GM06990 (cell line): Measurements from ENCODE around the gene BCL6.

Source experiments
- DNase-seq: peaks from one replicate; pipeline ENCODE4 v3.0.0-alpha.2; 2011; ENCODE audit not compliant: insufficient read length; ENCODE audit errors: extremely low read depth
- H3K27me3 ChIP-seq: replicated peaks from 2 replicates; pipeline ENCODE4 v1.6.0; 2011; ENCODE audit warnings: low read length; ENCODE audit not compliant: control insufficient read depth, insufficient read depth
- H3K36me3 ChIP-seq: 2 replicates; pipeline ENCODE4 v1.5.1; 2011; ENCODE audit warnings: low read length; ENCODE audit not compliant: control insufficient read depth, insufficient read depth
- H3K4me3 ChIP-seq: replicated peaks from 2 replicates; pipeline ENCODE4 v1.5.1; 2011; ENCODE audit warnings: low read depth, mild to moderate bottlenecking, control low read depth, low read length
- TF ChIP-seq, protein P1 (sequence below): IDR thresholded peaks from 2 replicates; pipeline ENCODE4 v1.5.1; 2011; ENCODE audit warnings: low read length, control low read depth, mild to moderate bottlenecking, inconsistent platforms; ENCODE audit not compliant: insufficient read depth, poor library complexity, severe bottlenecking

Gene BCL6

DNA sequence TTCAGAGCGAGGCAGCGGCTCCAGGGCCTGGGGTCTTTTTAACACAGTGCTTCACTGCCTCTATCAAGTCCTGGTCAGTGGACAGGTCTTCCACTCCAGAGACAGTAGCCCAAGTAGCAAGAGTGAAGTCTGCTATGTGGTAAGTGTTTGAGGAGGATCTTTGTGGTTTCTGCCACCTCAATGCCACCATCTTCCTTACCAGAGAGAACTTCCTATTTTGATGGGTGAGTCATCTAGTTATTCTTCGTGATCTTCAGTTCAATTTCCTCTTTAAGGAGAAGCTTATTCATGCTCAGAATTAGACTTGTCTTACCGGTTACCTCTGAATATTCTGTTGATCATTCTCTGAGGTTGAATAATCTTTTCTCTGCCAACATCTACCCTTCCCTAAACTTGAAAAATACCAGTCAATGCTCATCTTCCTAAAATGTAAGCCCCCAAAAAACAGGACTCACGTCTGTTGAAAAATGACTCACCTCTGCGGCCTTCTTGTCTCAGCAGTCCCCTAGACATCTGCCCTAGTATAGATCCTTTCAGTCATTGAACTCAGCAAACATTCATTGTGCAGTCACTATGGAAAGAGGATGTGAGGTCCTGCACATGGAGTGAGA, 32.2 kb upstream of the BCL6 start:
- TF ChIP-seq, protein P1, sequence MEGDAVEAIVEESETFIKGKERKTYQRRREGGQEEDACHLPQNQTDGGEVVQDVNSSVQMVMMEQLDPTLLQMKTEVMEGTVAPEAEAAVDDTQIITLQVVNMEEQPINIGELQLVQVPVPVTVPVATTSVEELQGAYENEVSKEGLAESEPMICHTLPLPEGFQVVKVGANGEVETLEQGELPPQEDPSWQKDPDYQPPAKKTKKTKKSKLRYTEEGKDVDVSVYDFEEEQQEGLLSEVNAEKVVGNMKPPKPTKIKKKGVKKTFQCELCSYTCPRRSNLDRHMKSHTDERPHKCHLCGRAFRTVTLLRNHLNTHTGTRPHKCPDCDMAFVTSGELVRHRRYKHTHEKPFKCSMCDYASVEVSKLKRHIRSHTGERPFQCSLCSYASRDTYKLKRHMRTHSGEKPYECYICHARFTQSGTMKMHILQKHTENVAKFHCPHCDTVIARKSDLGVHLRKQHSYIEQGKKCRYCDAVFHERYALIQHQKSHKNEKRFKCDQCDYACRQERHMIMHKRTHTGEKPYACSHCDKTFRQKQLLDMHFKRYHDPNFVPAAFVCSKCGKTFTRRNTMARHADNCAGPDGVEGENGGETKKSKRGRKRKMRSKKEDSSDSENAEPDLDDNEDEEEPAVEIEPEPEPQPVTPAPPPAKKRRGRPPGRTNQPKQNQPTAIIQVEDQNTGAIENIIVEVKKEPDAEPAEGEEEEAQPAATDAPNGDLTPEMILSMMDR, result no peak
- no peaks in the 10 kb centered on the region for H3K36me3 ChIP-seq
- H3K27me3 ChIP-seq, result no peaks in the 10 kb centered on the region
- H3K4me3 ChIP-seq, result no peak overlapping the region
- DNase-seq, result peak; percentile 61

- no peaks in the 10 kb centered on the region for H3K36me3 ChIP-seq
- TF ChIP-seq, protein P1, result no peak
Measured at GRCh38 chr3:187775549-187775948, 30.3 kb upstream of the BCL6 start.

DNA sequence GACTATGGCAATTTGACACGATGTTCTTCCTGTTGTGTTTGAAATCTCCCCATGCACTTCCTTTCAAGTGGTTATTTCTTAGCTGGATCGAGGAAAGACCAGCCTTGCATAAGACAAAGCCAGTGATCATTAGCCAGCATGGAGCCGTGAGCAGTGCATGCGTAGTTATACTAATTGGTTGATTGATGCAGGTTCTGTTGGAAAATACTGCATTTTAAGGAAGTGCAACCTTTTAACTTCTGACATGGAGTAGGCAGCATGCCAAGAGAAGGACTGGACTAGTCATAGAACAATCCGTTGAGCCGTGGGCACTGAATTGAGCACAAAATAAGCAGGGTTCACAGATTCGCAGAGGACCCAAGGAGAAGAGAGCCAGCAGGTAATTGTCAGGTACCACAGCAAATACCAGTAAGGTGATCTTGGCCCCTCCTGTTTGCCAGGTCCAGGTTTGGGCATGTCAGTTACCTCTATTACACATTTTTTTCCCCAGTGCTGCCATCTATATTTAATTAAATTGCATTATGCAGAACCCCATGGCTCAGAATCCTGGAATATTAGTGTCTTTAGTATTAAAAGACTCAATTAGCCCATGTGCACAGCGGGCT, 29.0 kb upstream of the BCL6 start:
- no peak overlapping the region for H3K4me3 ChIP-seq
- H3K36me3 ChIP-seq, result no peaks in the 10 kb centered on the region
- no peaks in the 10 kb centered on the region for H3K27me3 ChIP-seq
- peak; percentile 32 for DNase-seq
- TF ChIP-seq, protein P1, result no peak

More at GRCh38 chr3:187775549-187775948, 30.3 kb upstream of the BCL6 start:
- Histone ChIP-seq H3K4me3 (no peak overlapping the region), H3K27me3 (no peaks in the 10 kb centered on the region)
- no peak for DNase-seq

GRCh38 chr3:187773233-187774184, 28.2 kb upstream of the BCL6 start:
- TF ChIP-seq, protein P1, result no peak
- peak; percentile 66 for DNase-seq
- H3K27me3 ChIP-seq, result no peaks in the 10 kb centered on the region
- H3K4me3 ChIP-seq, result peak overlapping the region; percentile 36
- H3K36me3 ChIP-seq, result no peaks in the 10 kb centered on the region

- TF ChIP-seq, protein P1, result no peak
- no peak overlapping the region for H3K4me3 ChIP-seq
- H3K36me3 ChIP-seq, result no peaks in the 10 kb centered on the region
- no peaks in the 10 kb centered on the region for H3K27me3 ChIP-seq
- peak; percentile 83 for DNase-seq
Measured at GRCh38 chr3:187770224-187770623, 25.0 kb upstream of the BCL6 start.
